GM18517 (cell line): ENCODE measurements around the gene FBXO34.
A peak's percentile ranks its signal among the peaks of the same experiment; 100 is the strongest.
"Not testable (repeated sequence)": the region's sequence is repeated elsewhere in the genome, so short reads cannot be mapped to it uniquely, and the experiment has no call there.

ENCODE experiments used
- ATAC-seq: cut with Tn5 transposase; IDR thresholded peaks from one replicate; pipeline ENCODE4 v1.9.1; 2021; ENCODE audit warnings: mild to moderate bottlenecking, moderate library complexity; ENCODE audit not compliant: unreplicated experiment

The FBXO34 gene

DNA sequence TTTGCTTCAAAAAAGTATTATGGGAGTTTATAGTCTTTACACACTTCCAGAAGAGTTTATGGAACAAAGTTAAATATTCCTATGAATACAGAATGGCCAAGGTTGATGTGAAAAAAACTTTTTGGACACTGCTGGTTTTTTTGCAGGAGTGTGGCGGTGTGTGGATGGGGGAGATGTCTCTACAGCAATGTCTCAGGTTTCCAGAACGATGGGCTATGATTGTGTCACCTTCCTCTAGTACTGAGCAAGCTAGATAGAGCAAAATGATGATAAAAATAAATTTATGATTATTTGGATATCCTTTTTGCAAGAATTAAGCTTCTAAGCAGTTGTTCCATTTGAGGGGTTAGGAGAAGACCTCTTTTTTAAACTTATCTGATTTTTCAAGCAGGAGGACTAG lies 37.9 kb downstream of the FBXO34 start:
- ATAC-seq = no peak

DNA sequence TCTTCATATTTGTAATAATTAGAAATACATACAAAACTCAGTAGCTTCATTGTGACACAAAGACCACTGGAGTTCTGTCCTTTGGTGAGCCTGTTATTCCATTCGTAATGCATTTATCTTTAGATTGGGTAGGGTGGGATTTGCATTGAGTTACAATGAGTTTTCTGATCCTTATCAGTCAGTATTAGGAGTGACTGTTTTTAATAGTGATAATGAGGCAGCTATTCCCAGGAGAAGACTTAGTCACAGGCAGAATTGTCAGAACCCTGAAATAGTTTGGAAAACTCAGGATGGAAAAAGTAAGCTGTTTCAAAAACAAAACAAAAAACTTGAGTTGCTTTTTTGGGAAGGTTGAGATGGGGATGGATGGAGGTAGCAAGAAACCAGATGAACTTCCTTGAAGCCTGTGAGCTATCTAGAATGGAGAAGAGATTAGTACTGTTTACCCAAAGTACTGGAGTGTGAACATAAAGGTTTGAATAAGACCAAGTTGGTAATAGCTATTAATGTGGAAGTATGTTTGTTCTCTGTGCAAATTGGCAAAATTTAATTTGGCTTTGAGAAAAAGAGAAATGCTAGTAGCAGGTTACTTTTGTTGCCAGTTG lies 38.6 kb downstream of the FBXO34 start:
- no peak for ATAC-seq

DNA sequence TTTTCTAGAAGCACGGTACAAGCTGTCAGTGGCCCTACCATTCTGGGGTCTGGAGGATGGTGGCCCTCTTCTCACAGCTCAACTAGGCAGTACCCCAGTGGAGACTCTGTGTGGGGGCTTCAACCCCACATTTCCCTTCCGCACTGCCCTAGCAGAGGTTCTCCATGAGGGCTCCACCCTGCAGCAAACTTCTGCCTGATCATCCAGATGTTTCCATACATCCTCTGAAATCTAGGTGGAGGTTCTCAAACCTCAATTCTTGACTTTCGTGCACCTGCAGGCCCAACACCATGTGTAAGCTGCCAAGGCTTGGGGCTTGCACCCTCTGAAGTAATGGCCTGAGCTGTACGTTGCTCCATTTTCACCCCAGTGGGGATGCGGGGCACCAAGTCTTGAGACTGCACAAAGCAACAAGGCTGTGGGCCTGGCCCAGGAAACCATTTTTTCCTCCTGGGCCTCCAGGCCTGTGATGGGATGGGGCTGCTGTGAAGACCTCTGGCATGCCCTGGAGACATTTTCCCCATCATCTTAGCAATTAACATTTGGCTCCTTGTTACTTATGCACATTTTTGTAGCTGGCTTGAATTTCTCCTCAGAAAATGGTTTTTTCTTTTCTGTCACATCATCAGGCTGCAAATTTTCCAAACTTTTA lies 41.3 kb downstream of the FBXO34 start:
- ATAC-seq = not testable (repeated sequence)

DNA sequence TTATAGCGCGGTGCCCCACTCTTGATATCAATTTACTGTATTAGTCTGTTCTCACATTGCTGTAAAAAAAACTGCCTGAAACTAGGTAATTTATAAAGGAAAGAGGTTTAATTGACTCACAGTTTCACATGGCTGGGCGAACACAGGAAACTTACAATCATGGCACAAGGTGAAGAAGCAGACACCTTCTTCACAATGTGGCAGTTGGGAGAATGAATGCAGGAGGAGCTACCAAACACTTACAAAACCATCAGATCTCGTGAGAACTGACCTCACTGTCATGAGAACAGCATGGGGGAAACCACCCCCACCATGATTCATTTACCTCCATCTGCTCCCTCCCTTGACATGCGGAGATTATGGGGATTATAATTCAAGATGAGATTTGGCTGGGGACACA lies 42.3 kb downstream of the FBXO34 start:
- ATAC-seq = no peak

DNA sequence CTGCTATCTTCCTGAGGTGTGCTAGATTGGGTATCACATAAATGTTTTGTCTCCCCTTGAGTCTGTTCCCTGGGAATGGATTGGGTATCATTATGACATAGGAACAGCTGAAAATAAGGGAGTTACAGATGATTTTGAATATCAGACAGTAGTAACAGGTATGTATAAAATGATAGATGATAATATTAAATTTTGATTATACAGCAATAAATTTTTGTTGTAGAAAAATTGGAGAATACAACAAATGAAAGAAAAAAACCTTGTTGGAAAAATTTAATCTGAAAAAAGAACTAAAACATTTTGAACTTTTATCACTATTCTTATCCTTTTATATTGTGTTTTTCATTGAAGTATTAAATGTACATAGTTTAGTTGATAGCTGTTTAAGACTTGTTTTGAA lies 43.2 kb downstream of the FBXO34 start:
- no peak for ATAC-seq

DNA sequence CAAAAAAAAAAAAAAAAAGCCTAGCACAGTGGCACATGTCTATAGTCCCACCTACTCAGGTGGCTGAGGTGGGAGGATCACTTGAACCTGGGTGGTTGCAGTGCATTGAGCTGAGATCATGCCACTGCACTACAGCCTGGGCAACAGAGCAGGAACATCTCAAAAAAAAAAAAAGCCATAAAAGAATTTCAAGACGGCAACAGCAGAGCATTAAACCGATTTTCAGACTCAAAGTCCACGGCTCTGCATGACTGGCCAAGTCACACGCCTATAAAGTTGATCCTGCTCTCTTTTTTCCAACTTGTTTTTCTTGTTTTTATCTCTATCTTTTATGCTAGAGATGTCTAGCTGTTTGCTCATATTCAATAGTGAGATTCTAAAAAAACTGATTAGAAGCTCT lies 45.3 kb downstream of the FBXO34 start:
- ATAC-seq = no peak

DNA sequence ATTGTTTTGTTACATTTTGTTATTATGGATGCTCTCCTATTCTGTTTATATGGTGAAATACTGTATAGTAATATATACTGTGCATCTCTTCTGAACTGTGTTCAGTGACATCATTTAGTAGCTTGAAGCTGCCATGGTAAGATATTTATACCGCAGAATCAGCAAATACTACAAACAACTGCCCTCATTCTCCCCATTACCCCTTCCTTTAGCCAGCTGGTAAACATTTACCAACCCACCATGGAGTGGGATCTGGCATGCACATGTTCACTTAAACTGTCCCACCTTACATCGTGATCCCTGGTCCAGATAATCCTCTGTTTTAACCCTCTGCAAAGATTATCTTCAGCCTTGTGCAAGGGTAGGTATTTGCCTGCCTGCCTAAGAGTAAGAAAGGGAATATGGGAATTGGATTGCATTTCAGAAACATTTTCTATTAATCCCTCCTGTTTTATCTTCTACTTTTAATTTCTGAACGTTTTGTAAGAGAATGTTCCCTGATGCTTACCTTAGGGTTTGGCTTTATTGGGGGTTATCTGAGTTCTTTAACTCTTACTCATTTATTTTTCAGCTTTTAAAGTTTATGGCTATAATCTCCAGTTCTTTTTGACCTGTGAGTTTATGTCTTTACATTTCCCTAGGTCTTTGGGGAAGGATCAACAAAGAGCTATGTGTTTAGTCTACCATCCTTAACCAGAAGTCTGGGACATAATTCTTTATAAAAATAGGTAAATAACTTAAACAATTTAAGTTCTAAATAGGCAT lies 46.5 kb downstream of the FBXO34 start:
- no peak for ATAC-seq

DNA sequence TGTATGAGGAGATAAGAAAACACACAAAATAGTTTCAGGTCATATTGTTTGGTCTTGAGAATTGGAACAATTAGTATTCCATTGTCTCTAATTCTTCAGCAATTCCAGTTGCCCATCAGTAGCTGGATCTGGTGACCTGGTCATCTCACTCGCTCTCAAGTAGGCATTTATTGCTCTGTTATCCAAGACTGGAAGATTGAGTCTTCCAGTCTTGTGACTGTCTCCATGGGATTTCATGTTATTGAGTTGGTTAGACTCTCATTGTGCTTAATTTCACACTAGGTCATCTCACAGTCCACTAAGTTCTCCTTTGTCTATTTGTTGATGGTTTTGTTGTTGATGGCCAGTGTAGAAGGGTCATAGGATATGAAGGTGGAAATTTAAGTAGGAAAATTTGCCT lies 47.5 kb downstream of the FBXO34 start:
- ATAC-seq = no peak

DNA sequence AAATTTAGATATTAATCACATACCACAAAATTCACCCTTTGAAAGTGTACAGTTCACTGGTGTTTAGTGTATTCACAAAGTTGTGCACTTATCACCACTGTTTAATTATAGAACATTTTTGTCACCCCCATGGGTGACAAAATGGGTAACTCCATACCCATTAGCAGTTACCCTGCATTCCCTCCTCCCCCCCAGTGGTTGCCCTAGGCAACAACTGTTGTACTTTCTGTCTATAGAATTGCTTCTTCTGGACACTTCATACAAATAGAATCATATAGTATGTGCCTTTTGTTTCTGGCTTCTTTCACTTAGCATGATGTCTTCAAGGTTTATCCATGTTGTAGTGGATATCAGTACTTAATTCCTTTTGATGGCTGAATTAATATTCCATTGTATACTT lies 52.7 kb downstream of the FBXO34 start:
- ATAC-seq = no peak

DNA sequence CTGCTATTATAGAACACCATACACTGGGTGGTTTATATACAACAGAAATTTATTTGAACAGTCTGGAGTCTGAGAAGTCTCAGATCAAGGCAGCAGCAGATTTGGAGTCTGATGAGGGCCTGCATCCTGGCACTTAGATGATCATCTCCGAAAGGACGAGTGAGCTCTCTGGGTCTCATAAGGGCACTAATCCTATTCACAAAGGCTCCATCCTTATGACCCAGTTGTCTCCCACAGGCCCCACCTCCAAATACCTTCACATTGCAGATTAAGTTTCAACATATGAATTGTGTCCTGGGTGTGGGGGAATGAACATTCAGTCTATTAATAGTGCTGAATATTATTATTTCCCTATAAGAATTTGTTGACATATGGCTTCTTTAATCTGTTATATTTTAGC lies 53.6 kb downstream of the FBXO34 start:
- ATAC-seq = no peak

DNA sequence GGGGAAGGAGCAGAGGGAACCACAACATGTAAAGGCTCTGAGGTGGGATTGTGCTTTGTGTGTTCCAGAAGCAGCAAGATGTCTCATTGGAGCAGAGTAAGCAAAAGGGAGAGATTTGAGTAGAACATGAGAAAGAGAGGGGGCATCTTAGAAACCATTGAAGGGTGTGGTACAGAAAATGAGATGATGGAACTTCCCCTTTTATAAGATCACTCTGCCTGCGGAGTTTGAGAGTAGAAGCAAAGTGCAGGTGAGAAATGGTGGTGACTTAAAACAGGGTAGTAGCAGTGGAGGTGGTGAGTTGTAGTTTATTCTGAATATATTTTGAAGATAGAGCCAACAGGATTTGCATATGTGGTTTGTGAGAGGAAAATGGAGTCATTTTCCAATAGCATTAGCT lies 56.0 kb downstream of the FBXO34 start:
- peak; percentile 82 for ATAC-seq

DNA sequence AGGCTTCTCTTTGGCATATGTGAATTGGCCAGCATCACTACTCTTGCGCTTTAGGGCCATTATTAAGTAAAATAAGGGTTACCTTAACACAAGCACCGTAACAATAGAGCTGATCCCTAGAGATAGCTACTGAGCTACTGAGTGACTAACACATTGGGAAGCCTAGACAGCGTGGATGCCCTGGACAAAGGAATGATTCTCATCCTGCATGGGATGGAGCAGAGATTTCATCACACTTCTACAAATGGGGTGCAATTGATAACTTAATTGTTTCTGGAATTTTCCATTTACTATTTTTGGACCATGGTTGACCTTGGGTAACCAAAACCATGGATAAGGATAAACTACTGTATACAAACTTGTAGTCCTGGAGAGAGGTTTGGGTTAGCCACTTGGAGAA lies 57.1 kb downstream of the FBXO34 start:
- ATAC-seq = no peak

DNA sequence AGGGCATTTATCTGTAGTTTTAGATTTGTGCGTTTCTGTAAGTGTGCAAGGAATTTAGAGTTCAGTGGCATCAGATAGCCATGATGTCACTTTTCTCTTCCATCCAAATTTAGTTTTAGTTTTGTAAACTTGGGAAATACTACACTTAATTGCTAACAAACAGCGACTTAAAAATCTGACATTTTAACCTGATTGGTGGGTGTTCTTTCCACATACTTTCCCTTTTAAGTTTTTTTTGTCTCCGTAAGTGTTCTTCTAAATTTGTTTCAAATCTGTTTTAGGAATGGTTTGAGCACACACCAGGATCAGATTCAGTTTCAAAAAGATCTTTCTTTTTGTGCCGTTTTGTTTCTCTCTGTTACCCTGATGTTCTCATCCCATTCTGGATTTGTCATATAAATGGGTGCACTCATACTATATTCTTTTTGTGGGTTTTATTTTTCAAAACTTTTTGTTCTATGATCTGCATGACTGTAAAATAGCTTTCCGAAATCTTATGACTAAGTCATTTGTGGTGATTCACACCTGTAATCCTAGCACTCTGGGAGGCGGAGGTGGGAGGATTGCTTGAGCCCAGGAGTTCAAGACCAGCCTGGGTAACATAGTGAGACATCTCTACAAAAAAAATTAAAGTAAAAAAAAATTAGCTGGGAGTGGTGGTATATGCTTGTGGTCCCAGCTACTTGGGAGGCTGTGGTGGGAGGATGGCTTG lies 58.9 kb downstream of the FBXO34 start:
- no peak for ATAC-seq

DNA sequence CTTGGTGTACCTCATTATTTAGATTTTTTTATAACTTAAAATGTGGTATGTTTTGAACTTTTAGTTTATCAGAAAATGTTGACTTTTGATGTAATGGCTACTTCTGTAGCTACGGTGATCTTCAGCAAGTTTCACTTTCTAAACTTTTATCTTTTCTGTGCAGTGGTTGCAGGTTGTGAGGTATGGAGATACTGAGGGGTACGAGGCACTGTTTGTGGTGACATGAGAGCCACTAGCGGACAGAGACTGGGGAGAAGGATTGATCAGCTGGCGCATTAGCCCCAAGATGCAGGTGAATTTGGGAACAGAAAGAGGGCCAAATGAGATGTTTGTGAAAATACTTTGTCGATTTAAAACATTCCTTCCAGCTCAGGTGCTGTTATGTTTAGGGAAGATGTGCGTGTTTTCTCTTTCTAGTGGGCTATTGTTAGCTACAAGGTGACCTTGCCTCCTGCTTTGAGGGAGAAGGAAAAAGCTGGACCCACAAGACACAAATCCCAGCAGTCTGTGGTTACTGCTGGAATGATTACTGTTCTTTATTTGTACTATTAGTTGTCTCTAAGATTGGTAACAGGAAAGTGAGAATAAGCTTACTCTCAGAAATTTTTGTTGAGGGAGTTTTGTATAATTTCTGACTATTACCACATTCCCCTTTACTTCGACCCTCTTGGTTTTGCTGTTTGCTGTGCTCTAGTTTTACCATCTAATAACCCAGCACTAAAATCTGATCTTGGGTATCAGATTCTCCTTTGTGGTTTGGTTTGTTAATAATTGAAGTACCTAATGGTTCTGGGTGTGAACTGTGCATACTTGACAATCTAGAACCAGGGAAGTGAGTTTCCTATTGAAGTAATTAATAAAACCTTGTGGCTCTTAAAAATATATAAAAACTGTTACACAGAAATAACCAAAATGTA lies 61.7 kb downstream of the FBXO34 start:
- ATAC-seq = no peak

DNA sequence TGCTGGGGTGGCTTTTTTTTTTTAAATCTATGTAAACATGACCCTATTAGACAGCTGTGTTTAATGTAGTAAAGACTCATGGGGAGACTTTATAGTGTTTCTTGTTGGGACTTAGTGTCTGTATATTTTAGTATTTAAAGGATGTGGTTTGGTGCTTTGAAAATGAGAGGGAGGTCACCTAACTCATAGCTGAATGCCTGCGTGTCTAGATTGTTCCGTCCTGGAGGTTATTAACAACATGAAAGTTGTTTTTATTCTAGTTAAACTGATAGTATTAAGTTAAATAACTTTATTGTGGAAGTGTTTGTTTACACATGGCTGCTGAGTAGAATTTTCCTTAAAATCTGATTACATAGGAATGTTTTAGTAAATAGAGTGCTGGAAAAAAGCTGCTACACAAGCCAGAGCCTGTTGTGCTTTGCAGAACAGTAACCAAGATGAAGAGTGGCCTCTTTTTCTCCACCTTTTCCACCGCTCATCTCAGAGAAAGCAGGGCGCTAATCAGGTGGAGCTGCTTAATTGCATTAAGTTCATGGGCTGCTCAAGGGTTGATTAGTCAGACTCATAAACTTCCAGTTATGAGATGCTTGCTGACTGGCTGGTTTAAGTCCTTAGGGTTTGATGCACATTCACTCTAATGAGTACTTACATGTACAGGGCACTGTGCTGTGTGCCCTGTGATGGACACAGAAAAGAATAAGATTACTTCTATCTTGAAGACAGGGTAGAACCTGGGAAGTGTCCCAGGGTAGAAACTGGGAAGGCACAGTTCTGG lies 62.7 kb downstream of the FBXO34 start:
- ATAC-seq = no peak

DNA sequence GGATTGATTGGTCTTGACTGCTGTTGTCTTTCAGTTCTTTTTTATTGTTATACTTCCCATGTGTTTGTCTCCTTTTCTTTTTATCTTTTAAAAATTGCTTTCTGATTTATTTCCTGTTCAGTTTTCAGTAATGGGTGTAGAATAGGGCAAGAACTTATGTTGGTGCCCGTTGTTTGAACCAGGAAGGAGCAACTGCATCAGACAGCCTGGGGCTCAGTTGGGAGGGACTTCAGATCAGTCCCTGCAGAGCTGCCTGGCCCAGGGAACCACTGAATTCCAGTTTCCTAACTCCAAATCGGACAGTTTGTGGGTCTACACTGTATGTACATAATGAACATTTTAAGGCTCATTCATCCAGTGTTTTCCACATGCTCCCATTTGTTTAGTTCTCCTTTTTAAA lies 64.9 kb downstream of the FBXO34 start:
- ATAC-seq = no peak

DNA sequence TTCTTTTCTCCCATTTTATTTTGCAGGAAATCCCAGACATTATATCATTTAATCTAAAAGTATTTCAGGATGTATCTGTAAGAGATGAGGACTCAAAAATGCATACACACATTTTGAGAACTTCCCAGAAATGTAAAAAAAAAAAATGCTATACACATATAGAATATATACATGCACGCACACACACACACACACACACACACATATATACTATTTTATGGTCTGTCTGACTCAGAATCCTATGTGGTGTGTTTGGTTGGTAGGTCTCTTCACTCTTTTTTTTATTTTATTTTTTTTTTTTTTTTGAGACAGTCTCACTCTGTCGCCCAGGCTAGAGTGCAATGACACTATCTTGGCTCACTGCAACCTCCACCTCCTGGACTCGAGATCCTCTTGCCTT lies 65.5 kb downstream of the FBXO34 start:
- no peak for ATAC-seq

DNA sequence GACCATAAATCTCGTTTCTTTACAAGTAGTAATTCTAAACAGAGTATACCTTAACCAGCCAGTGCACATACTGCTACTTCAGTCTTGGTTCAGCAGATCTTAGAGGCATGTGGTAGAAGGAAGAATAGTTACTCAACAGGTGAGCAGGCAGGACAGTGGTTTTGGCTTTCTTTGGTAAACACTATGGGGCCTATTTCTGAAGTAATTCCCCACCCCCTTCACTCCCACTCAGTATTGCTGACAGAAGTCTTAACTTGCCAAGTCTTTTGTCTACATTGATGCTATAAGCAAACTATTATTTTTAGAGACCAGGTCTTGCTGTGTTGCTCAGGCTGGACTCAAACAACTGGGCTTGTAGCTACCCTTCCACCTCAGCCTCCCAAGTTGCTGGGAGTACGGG lies 68.5 kb downstream of the FBXO34 start:
- ATAC-seq = peak; percentile 74

DNA sequence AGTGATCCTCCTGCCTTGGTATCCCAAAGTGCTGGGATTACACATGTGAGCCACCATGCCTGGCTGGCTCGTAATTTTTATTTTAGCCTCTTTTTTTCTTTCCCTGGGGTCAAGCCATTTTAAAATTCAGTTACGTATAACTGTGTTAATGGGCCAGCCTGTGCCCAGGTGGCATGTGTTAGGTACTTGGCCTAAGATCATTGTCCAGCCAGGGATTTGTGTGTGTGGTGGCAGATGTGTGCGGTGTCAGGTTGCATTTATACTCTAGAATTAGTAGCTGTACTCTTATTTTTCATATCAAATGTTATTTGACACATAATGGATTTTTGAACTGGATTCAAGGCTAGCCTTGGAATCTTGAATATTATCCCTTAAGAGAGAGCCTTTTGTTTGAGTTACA lies 69.3 kb downstream of the FBXO34 start:
- no peak for ATAC-seq

DNA sequence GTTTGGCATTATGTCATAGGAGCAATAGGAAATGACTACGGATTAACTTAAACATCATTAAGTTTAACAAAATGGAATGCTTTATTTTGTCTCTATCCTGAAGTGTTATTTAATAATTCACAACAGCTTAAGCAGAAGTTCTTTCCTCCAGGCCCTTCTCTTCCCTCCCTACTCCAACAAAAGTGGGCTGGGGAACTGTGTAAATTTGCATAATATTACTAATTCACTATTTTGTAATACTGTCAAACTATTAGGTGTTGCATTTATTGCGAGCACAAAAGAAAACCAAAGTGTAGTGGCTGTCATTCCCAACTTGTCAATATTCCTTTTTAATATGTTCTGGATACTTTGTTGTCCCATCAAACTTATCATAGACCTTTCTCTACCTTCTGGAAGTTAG lies 70.6 kb downstream of the FBXO34 start:
- no peak for ATAC-seq
